Endothelial cell of umbilical vein (primary cell): ENCODE results near the gene ZNF184.

Experiments used
- POLR2A ChIP-seq: IDR thresholded peaks from 2 replicates; pipeline ENCODE4 v1.6.1; 2012; ENCODE audit warnings: low read depth, mild to moderate bottlenecking, control low read depth, low read length
- TF ChIP-seq, protein P1 (sequence below), 2 donors: IDR thresholded peaks; 1 replicate in 1 of 2; 2 replicates in 1 of 2; pipeline ENCODE4 v1.5.1; 2011; ENCODE audit warnings: low read length in 2 of 2, mild to moderate bottlenecking in 2 of 2, moderate library complexity in 2 of 2, control low read depth in 1 of 2, inconsistent platforms in 1 of 2, low read depth in 1 of 2; ENCODE audit not compliant: insufficient read depth in 1 of 2; ENCODE audit errors: extremely low read depth in 1 of 2

DNA sequence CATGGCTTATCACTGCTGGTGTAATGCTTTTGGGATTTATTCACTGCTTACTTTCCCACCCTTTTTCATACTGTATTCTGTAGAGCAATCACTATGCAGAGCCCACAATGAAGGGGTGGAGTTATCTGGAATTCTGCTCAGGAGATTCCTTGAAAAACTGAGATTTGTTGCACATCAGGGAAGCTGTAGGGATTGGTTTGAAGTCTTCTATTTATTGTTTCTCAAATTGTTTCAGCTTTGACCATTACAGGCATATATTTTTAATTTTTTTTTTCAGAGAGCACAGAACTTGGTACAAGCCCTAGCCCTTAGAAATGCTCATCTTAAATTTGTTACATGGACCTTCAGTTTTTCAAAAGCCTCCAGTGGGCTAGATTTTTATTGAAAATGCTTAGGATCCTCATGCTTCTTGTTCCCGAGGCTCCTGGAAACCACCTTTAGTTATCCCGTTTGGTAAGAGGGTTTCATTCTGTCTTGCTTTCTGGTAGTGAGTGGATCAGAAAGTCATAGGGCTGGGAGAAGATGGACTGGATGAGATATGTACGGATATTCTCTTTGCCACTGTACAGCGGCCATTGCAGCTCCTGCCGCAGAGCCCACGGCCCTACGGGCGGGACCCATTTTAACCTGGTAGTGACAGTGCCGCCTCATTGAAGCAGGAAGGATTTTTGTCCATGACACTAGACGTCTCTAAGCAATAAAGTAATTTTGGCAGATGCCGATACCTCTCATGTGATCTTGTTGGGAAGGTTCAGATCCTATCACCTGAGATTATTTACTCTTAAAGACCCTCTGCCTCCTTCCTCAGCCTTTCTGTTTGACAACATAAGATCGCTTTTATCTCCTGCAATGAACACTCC is 45.3 kb upstream of the ZNF184 start:
- TF ChIP-seq, protein P1, sequence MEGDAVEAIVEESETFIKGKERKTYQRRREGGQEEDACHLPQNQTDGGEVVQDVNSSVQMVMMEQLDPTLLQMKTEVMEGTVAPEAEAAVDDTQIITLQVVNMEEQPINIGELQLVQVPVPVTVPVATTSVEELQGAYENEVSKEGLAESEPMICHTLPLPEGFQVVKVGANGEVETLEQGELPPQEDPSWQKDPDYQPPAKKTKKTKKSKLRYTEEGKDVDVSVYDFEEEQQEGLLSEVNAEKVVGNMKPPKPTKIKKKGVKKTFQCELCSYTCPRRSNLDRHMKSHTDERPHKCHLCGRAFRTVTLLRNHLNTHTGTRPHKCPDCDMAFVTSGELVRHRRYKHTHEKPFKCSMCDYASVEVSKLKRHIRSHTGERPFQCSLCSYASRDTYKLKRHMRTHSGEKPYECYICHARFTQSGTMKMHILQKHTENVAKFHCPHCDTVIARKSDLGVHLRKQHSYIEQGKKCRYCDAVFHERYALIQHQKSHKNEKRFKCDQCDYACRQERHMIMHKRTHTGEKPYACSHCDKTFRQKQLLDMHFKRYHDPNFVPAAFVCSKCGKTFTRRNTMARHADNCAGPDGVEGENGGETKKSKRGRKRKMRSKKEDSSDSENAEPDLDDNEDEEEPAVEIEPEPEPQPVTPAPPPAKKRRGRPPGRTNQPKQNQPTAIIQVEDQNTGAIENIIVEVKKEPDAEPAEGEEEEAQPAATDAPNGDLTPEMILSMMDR (IDR thresholded peaks at IDR 0.05; ENCODE audit: extremely low read depth in 1 of 2, insufficient read depth in 1 of 2, low read depth in 1 of 2, low read length in 2 of 2): no peak
- no peak for TF ChIP-seq POLR2A
